ENCODE results near the gene DNAJC1.

DNAJC1 gene

DNA sequence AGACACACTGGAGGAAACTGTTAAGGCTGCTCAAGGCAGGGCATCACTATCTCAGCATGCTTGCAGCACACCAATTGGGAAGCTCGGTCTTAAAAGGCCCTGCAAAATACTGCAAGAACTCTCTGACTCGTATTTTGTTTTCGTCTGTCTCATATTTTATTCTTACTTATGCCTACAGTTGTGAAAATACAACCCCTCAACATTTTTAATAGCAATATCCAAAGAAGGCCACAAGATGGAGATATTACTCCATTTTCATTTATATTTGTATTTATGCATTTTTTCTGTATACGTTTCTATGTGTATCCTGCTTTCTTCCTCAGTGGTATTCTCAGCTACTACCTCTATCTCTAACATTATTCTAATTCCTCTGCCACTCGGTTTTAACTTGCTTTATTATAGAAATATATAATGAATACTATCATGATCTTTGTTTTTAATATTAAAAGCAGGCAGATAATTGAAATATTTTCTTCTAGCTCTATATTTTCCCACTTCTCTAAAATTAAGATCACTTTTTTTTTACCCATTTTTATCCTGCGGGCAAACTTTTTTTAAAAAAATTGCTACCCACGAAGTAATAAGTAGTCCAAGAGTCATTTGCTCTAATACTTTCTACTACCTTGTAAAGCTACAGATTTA is 10.0 kb downstream of the DNAJC1 start:
- Histone ChIP-seq H3K9me3 (no peaks in the 10 kb centered on the region), H3K4me3 (no peak overlapping the region), H3K27me3 (ENCODE audit: low read depth) (no peaks in the 10 kb centered on the region), H3K36me3 (replicated peaks) (no peaks in the 10 kb centered on the region), H3K4me1 (peaks cover 9% of the 10 kb centered on the region)
- DNase-seq (ENCODE audit: low spot score in 2 of 2) = peak in 1 of 2 experiments; percentile 50
- in situ Hi-C loops (cut with MboI; ENCODE audit: low sequenced_read_pairs) = loop anchor here (25.0 kb wide), 1 partner anchor 544 kb away; no protein-coding TSS in a partner anchor

DNA sequence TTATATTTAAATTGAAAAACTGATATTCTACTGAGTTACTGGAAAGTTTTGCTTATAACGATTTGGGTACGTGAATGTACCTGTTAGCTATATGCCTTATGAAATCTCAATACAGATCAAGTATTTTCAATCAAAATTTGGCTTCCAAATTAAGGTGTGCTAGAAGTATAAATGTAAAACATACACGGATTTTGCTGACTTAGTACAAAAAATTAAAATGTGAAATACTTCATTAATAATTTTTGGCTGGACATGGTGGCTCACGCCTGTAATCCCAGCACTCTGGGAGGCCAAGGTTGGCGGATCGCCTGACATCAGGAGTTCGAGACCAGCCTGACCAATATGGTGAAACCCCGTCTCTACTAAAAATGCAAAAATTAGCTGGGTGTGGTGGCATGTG is 11.7 kb downstream of the DNAJC1 start:
- no peak overlapping the region for H3K4me3 ChIP-seq
- H3K4me1 ChIP-seq = peaks cover 3% of the 10 kb centered on the region
- no peaks in the 10 kb centered on the region for H3K9me3 ChIP-seq
- in situ Hi-C loops (cut with MboI; ENCODE audit: low sequenced_read_pairs) = loop anchor here (25.0 kb wide), 1 partner anchor 546 kb away; no protein-coding TSS in a partner anchor
- DNase-seq (ENCODE audit: low spot score in 2 of 2) = no peak
- no peaks in the 10 kb centered on the region for H3K36me3 ChIP-seq (replicated peaks)
- H3K27me3 ChIP-seq (ENCODE audit: low read depth) = no peaks in the 10 kb centered on the region

DNA sequence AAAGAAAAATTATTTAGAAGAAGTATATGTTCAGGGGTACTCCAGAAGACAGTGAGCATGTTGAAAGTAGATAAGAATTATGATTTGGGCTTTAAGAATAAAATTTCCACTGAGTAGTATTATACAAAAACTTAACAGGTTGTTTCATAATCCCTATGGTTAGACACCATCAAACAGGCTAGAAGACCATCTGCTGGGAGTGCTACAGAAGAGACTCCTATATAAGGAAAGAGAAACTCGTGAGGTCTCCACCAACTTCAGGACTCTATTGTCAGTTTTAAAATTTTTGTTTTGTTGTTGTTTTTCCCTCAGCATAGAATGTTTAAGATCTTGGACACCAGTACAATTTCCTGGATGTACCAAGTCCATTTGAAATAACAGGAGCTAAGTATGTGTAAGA is 13.1 kb downstream of the DNAJC1 start:
- in situ Hi-C loops (cut with MboI; ENCODE audit: low sequenced_read_pairs) = loop anchor here (25.0 kb wide), 1 partner anchor 547 kb away; no protein-coding TSS in a partner anchor
- no peaks in the 10 kb centered on the region for H3K9me3 ChIP-seq
- H3K36me3 ChIP-seq (replicated peaks) = no peaks in the 10 kb centered on the region
- H3K4me1 ChIP-seq = no peaks in the 10 kb centered on the region
- H3K27me3 ChIP-seq (ENCODE audit: low read depth) = no peaks in the 10 kb centered on the region
- no peak overlapping the region for H3K4me3 ChIP-seq
- no peak for DNase-seq (ENCODE audit: low spot score in 2 of 2)

DNA sequence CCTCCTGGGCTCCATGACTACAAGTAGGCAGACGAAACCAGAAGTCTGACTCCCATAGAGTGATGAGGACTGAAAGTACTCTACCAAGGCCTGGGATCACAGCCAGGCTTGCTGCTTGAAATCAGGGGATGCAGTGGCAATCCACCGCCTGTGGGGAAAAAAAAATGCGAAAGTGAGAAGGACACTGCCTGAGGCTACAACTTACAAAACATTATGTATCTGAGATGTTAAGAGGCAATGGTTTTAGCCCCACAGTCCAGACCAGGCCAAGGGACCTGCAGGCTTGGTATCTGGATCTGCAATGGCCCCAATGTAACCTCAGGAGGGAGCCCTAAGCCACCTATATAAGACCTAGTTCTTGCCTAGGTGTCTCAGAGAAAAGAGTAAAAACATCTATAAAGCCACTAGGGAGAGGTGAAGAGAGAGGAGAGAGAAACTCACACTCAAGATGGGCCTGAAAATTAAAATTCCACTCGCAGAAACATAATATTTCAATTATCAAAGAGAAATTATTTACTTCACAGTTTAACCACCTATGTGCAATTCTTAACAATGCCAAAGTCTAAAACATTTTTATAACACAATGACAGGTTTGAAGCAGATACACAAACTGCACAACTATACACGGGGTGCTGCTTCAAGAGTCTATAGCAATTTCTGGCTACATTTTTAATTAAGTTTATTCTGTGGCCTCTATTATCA is 13.9 kb downstream of the DNAJC1 start:
- no peak overlapping the region for H3K4me3 ChIP-seq
- H3K27me3 ChIP-seq (ENCODE audit: low read depth) = no peaks in the 10 kb centered on the region
- no peaks in the 10 kb centered on the region for H3K9me3 ChIP-seq
- no peaks in the 10 kb centered on the region for H3K4me1 ChIP-seq
- DNase-seq (ENCODE audit: low spot score in 2 of 2) = peak; percentile 50 to 51
- H3K36me3 ChIP-seq (replicated peaks) = no peaks in the 10 kb centered on the region
- in situ Hi-C loops (cut with MboI; ENCODE audit: low sequenced_read_pairs) = loop anchor here (25.0 kb wide), 1 partner anchor 548 kb away; no protein-coding TSS in a partner anchor

DNA sequence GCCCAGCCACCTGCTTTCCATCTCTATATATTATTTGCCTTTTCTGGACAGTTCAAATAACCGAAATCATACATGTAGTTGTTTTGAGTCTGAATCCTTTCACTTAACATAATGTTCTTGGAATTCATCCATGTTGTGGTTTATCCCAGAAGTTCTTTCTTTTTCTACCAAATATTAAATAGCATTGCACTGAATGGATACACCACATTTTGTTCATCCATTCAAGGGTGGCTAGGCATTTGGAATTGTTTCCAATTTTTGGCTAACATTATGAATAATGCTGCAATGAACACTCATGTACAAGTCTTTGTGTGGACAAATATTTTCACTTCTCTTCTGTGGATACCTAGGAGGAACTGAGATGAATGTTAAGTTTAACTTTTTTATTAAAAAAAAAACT is 18.0 kb downstream of the DNAJC1 start:
- no peaks in the 10 kb centered on the region for H3K9me3 ChIP-seq
- no peak for DNase-seq (ENCODE audit: low spot score in 2 of 2)
- no peaks in the 10 kb centered on the region for H3K27me3 ChIP-seq (ENCODE audit: low read depth)
- no peak overlapping the region for H3K4me3 ChIP-seq
- no peaks in the 10 kb centered on the region for H3K36me3 ChIP-seq (replicated peaks)
- in situ Hi-C loops (cut with MboI; ENCODE audit: low sequenced_read_pairs) = loop anchor here (25.0 kb wide), 1 partner anchor 552 kb away; no protein-coding TSS in a partner anchor
- no peaks in the 10 kb centered on the region; the same call in 1 of the 2 replicates for H3K4me1 ChIP-seq

DNA sequence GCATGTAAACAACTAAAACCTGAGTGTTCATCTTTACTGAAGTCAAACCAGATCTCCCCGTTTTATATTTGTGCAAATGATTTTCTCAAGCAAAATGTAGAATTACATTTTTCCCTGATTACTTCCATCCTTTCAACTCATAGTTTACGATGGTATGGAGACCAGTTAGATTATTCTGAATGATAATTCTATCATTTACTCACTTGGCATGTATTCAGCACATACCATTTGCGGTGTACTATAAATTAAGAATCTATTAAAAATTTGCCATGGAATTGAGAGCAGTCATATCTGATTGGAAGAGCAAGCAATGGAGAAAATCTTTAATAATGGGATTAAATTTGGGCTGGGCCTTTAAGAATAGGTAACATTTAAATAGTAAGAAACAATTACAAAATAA is 22.4 kb downstream of the DNAJC1 start:
- no peaks in the 10 kb centered on the region for H3K27me3 ChIP-seq (ENCODE audit: low read depth)
- H3K4me3 ChIP-seq = no peak overlapping the region
- no peak for DNase-seq (ENCODE audit: low spot score in 2 of 2)
- in situ Hi-C loops (cut with MboI; ENCODE audit: low sequenced_read_pairs) = loop anchor here (25.0 kb wide), 1 partner anchor 556 kb away; no protein-coding TSS in a partner anchor
- peaks cover 27% of the 10 kb centered on the region for H3K4me1 ChIP-seq
- H3K36me3 ChIP-seq (replicated peaks) = no peaks in the 10 kb centered on the region
- H3K9me3 ChIP-seq = no peaks in the 10 kb centered on the region

DNA sequence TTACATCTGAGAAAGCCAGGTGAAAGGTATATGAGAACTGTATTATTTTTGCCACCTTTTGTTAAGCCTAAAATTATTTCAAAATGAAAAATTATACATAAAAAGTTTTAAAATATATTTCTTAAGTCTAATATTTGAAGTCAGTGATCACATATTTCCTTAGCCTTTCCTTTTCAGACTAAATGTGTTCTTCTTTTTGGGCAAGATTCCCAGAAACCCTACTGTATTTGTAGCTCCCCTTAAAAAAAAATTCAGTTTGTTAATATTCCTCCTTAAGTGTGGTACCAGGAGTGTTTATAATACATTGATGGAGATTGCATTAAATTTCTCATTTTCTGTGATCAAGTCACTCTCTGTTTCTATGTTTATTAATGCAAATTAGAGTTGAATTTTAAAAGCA is 22.8 kb downstream of the DNAJC1 start:
- in situ Hi-C loops (cut with MboI; ENCODE audit: low sequenced_read_pairs) = loop anchor here (25.0 kb wide), 1 partner anchor 557 kb away; no protein-coding TSS in a partner anchor
- Histone ChIP-seq H3K4me3 (no peak overlapping the region), H3K9me3 (no peaks in the 10 kb centered on the region), H3K36me3 (replicated peaks) (no peaks in the 10 kb centered on the region), H3K27me3 (ENCODE audit: low read depth) (no peaks in the 10 kb centered on the region), H3K4me1 (peaks cover 32% of the 10 kb centered on the region)
- DNase-seq (ENCODE audit: low spot score in 2 of 2) = no peak

DNA sequence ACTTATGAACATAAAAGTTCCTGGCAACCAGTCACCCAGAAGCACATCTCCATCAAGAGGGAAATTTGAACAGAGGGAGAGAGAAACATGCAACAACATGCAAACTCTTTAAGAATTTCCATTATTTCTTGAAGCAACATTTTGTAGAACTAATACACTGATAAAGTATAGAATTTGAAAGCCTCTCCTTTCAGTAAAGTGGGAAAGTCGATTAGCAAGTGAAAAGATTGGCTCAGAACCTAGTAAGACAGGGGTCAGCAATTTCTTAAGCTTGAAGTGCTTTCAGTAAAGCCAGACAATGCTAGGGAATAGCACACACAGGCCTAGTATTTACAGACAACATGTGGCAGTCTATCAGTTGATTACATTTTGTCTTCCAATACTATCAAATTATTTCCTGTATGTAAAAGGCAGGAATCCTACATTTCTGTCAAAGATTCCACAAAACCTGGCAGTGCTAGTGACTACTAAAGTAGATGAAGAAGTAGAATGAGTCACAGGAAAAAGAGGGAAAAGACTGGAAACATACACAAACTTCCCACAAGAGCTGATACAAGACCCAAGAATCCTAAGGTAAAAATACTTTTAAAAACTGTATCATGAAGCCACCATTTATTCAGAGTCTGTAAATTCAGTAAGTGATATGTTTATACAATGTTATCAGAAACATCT is 25.2 kb downstream of the DNAJC1 start:
- H3K4me1 ChIP-seq = peaks cover 40% of the 10 kb centered on the region
- no peak overlapping the region for H3K4me3 ChIP-seq
- H3K36me3 ChIP-seq (replicated peaks) = no peaks in the 10 kb centered on the region
- in situ Hi-C loops (cut with MboI; ENCODE audit: low sequenced_read_pairs) = loop anchor here (25.0 kb wide), 1 partner anchor 559 kb away; no protein-coding TSS in a partner anchor
- no peaks in the 10 kb centered on the region for H3K27me3 ChIP-seq (ENCODE audit: low read depth)
- H3K9me3 ChIP-seq = no peaks in the 10 kb centered on the region
- peak; percentile 44 to 98 for DNase-seq (ENCODE audit: low spot score in 2 of 2)

DNA sequence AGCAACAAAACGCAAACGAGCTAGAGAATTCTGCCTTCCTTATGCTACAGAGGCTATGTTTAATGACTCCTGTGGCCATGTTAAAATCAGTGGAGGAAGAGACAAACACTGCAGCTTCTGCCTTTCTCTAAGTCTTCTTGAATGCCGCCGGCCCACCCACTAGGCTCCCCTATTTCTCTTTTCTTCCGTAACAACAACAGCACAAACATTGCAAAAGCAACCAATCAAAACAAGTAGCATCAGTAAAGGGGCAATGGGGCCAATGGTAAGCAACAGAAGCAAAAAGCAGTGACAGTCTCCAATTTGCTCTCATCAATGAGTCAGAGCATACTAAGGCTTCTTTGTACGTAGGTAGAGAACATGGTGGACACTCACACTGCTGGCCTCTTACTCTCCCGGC is 26.8 kb downstream of the DNAJC1 start:
- peaks cover 40% of the 10 kb centered on the region for H3K4me1 ChIP-seq
- no peaks in the 10 kb centered on the region for H3K9me3 ChIP-seq
- in situ Hi-C loops (cut with MboI; ENCODE audit: low sequenced_read_pairs) = loop anchor here (25.0 kb wide), 1 partner anchor 561 kb away; no protein-coding TSS in a partner anchor
- no peak overlapping the region for H3K4me3 ChIP-seq
- DNase-seq (ENCODE audit: low spot score in 2 of 2) = no peak
- H3K27me3 ChIP-seq (ENCODE audit: low read depth) = no peaks in the 10 kb centered on the region
- H3K36me3 ChIP-seq (replicated peaks) = no peaks in the 10 kb centered on the region

DNA sequence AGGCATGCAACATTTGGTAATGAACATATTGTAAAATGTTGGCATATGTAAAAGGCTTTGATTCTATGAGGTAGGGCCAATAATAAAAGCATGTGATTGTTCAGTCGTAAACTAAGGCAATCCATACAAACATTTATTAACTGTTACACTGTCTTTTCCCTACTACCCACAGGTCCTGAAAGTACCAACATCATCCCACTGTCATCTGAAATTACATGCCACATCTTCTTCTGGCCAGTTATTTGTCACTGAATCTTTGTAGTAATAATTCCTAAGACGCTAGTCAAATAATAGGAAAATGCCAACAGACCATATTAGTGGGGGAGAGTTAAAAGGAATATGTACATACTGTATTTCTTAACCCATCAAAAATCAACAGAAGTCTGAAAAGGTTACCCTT is 27.2 kb downstream of the DNAJC1 start:
- Histone ChIP-seq H3K4me3 (no peak overlapping the region), H3K9me3 (no peaks in the 10 kb centered on the region), H3K27me3 (ENCODE audit: low read depth) (no peaks in the 10 kb centered on the region), H3K36me3 (replicated peaks) (no peaks in the 10 kb centered on the region), H3K4me1 (peaks cover 40% of the 10 kb centered on the region)
- in situ Hi-C loops (cut with MboI; ENCODE audit: low sequenced_read_pairs) = loop anchor here (25.0 kb wide), 1 partner anchor 561 kb away; no protein-coding TSS in a partner anchor
- no peak for DNase-seq (ENCODE audit: low spot score in 2 of 2)

DNA sequence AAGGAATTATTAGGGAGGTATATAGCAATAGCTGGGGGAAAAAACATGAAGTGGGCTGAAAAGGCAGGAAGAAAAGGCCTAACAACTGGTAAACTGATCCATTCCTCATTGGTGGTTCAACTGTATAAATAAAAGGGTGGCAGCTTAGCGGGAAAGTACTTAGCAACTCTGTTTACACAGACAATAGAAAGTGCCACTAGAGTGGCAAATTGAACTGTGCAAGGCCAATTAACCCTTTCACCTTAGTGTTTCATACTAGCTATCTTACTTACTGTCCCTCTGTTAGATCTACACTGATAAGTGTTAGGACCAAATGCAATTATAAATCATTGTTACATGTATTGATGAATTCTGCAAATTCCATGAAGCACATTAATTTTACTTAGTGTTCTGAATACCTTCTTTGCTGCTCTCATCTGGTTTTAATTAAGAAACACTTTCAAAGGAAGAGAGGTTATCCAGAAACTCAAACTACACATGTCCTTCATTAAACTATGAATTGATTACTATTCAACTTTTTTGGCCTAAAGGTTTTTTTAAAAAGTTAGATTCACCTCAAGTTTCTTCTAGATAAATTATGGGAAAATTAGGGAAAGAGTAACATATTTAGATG is 28.0 kb downstream of the DNAJC1 start:
- Histone ChIP-seq H3K9me3 (no peaks in the 10 kb centered on the region), H3K27me3 (ENCODE audit: low read depth) (no peaks in the 10 kb centered on the region), H3K4me1 (peaks cover 40% of the 10 kb centered on the region), H3K36me3 (replicated peaks) (no peaks in the 10 kb centered on the region), H3K4me3 (no peak overlapping the region)
- in situ Hi-C loops (cut with MboI; ENCODE audit: low sequenced_read_pairs) = loop anchor here (25.0 kb wide), 1 partner anchor 562 kb away; no protein-coding TSS in a partner anchor
- DNase-seq (ENCODE audit: low spot score in 2 of 2) = peak; percentile 32 to 69

DNA sequence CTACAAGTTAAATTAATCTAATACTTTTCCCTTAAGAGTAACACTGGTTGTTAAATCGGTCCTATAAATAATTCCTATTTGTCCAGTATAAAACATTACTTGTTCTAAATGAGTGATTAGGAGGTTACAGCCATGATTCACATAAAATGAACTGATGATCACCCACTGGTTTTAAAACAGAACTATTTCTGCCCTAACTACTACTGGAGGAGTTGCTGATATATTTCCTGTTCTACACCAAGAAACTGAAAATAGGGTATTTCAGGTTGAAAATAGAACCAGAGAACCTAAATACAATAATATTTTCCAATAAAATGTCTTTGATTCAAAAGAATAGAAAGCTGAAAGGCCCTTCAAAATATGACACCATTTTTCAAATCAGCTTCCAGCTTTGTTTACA is 30.9 kb downstream of the DNAJC1 start:
- Histone ChIP-seq H3K9me3 (no peaks in the 10 kb centered on the region), H3K4me3 (no peak overlapping the region), H3K27me3 (ENCODE audit: low read depth) (no peaks in the 10 kb centered on the region), H3K4me1 (peaks cover 24% of the 10 kb centered on the region), H3K36me3 (replicated peaks) (no peaks in the 10 kb centered on the region)
- no peak for DNase-seq (ENCODE audit: low spot score in 2 of 2)
- in situ Hi-C loops (cut with MboI; ENCODE audit: low sequenced_read_pairs) = loop anchor here (25.0 kb wide), 1 partner anchor 485 kb away; no protein-coding TSS in a partner anchor

Measured in HAP-1 (cell line).